ENCODE measurements around the gene SPAG16. TPM values are rescaled to one million over a fixed set of nuclear protein-coding genes. Genes with fewer than 3 reads are reported as not detected.

SPAG16 gene
- total RNA-seq, 1 experiment from 2014 or later: 17.3 TPM

DNA sequence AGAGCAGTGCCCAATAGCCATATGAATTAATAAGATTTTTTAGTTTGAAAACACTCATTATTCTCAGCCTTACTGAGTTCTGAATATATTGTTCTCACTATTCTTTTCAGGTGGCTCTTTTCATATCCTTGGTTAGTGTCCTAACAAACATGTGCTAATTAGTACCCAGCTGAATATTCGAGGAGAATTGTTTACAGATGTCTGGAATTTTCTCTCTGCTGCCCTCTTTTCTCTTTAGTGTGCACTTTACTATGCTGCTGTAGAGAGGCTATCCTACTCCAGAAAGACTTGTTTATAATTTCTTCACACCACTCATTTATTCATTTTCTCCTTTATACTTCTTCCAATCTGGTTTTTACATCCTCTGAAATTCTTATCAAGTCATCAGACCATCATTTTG, 405.3 kb downstream of the SPAG16 start:
- Mint-ChIP-seq H3K4me3 (no peak overlapping the region), H3K27ac (peak overlapping the region in 2 of 3 experiments; percentile 35 to 40; a peak in 1 of 7 replicates), H3K27me3 (ENCODE audit: low read depth) (no peaks in the 10 kb centered on the region), H3K9me3 (peaks cover 38 to 41% of the 10 kb centered on the region in 2 experiments), H3K36me3 (ENCODE audit: insufficient read depth in 1 of 3, low read depth in 3 of 3) (peaks cover 23 to 52% (median 30%) of the 10 kb centered on the region in 3 experiments), H3K4me1 (peaks cover 19 to 26% of the 10 kb centered on the region in 2 experiments)
- H3K79me2 ChIP-seq (ENCODE audit: insufficient read depth, low read length): no peaks in the 10 kb centered on the region
- no peak overlapping the region for H2BK120ac ChIP-seq (ENCODE audit: low read depth, low read length, poor library complexity, severe bottlenecking)
- H4K91ac ChIP-seq (ENCODE audit: insufficient read length, low read depth, low read length): no peak overlapping the region
- no peak overlapping the region for H3K18ac ChIP-seq (ENCODE audit: insufficient read length, low read depth, low read length)
- no peak overlapping the region for H2BK12ac ChIP-seq (ENCODE audit: insufficient read length, low read depth, low read length)
- no peak overlapping the region for H2BK5ac ChIP-seq (ENCODE audit: insufficient read length, low read length)
- no peak for DNase-seq
- H3K23ac ChIP-seq (ENCODE audit: insufficient read length, low read depth, low read length): no peak overlapping the region
- H3K4me2 ChIP-seq (ENCODE audit: insufficient read depth, insufficient read length, low read length): no peak overlapping the region
- H3K4ac ChIP-seq (ENCODE audit: low read depth, low read length): no peak overlapping the region
- no peak overlapping the region for H3K14ac ChIP-seq (ENCODE audit: insufficient read depth, low read length)
- no peak overlapping the region for H3K56ac ChIP-seq (ENCODE audit: insufficient read length, low read depth, low read length)
- no peak overlapping the region for H2BK15ac ChIP-seq (ENCODE audit: low read depth, low read length)
- no peaks in the 10 kb centered on the region for H3K27me3 ChIP-seq (ENCODE audit: insufficient read depth, low read length)
- H4K5ac ChIP-seq (ENCODE audit: insufficient read length, low read depth, low read length): no peak overlapping the region
- no peak overlapping the region for H3K27ac ChIP-seq (ENCODE audit: insufficient read length, low read depth, low read length)
- H3K79me1 ChIP-seq (ENCODE audit: insufficient read depth, low read depth, low read length, poor library complexity, severe bottlenecking): no peaks in the 10 kb centered on the region
- H3K9ac ChIP-seq (ENCODE audit: extremely low read depth, insufficient read length, low read length): no peak overlapping the region
- no peak overlapping the region for H2AFZ ChIP-seq (ENCODE audit: low read length)
- TF ChIP-seq, protein P1, sequence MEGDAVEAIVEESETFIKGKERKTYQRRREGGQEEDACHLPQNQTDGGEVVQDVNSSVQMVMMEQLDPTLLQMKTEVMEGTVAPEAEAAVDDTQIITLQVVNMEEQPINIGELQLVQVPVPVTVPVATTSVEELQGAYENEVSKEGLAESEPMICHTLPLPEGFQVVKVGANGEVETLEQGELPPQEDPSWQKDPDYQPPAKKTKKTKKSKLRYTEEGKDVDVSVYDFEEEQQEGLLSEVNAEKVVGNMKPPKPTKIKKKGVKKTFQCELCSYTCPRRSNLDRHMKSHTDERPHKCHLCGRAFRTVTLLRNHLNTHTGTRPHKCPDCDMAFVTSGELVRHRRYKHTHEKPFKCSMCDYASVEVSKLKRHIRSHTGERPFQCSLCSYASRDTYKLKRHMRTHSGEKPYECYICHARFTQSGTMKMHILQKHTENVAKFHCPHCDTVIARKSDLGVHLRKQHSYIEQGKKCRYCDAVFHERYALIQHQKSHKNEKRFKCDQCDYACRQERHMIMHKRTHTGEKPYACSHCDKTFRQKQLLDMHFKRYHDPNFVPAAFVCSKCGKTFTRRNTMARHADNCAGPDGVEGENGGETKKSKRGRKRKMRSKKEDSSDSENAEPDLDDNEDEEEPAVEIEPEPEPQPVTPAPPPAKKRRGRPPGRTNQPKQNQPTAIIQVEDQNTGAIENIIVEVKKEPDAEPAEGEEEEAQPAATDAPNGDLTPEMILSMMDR (conservative IDR thresholded peaks at IDR 0.05): no peak
- no CpG with 5 or more reads among the region's 1 CpG for WGBS (ENCODE audit: extremely low coverage, insufficient read length, low lambda C conversion rate)
- no peaks in the 10 kb centered on the region for H3K23me2 ChIP-seq (ENCODE audit: insufficient read length, low read depth, low read length, poor library complexity, severe bottlenecking)
- no peaks in the 10 kb centered on the region for H3K9me3 ChIP-seq (ENCODE audit: control insufficient read depth, low read depth, low read length)
- no peak overlapping the region for H2AK5ac ChIP-seq (ENCODE audit: insufficient read length, low read length)
- H4K8ac ChIP-seq (replicated peaks; ENCODE audit: insufficient read length, low read depth, low read length): no peak overlapping the region
- no peaks in the 10 kb centered on the region for H4K20me1 ChIP-seq (ENCODE audit: control insufficient read depth, insufficient read depth, insufficient read length)
- H2BK20ac ChIP-seq (ENCODE audit: low read depth, low read length, poor library complexity, severe bottlenecking): no peak overlapping the region
- H3T11ph ChIP-seq (ENCODE audit: low read length): no peak overlapping the region
- no peaks in the 10 kb centered on the region; the same call in 1 of the 2 replicates for H3K4me1 ChIP-seq (ENCODE audit: insufficient read depth, low read length)

Data from H9 (cell line).